NT2/D1 (cell line): ENCODE results near the gene SPANXB1.
"Not testable (repeated sequence)": the region's sequence is repeated elsewhere in the genome, so short reads cannot be mapped to it uniquely, and the experiment has no call there.

Experiments used
- DNase-seq: peaks from one replicate; pipeline ENCODE4 v3.0.0-alpha.2; 2011; ENCODE audit warnings: low read depth, low spot score
- H3K27me3 ChIP-seq: 2 replicates; pipeline ENCODE4 v1.6.0; 2011; ENCODE audit warnings: mild to moderate bottlenecking; ENCODE audit not compliant: insufficient read length, insufficient read depth
- H3K36me3 ChIP-seq: 2 replicates; pipeline ENCODE4 v1.6.1; 2011; ENCODE audit warnings: mild to moderate bottlenecking, low read length, mixed read lengths; ENCODE audit not compliant: insufficient read depth, insufficient read length
- H3K4me1 ChIP-seq: 2 replicates; pipeline ENCODE4 v1.5.1; 2011; ENCODE audit not compliant: insufficient read depth, insufficient read length
- H3K4me3 ChIP-seq: 2 replicates; pipeline ENCODE4 v1.5.1; 2011; ENCODE audit warnings: low read depth; ENCODE audit not compliant: insufficient read length
- H3K9ac ChIP-seq: 2 replicates; pipeline ENCODE4 v1.6.0; 2011; ENCODE audit warnings: low read depth; ENCODE audit not compliant: insufficient read length
- H3K9me3 ChIP-seq: 2 replicates; pipeline ENCODE4 v1.5.1; 2011; ENCODE audit warnings: mild to moderate bottlenecking, low read length; ENCODE audit not compliant: insufficient read depth
- SUZ12 ChIP-seq: IDR thresholded peaks from 2 replicates; pipeline ENCODE4 v1.6.1; 2011; ENCODE audit not compliant: insufficient read length, insufficient read depth; ENCODE audit errors: extremely low read depth
- YY1 ChIP-seq: IDR thresholded peaks from 2 replicates; pipeline ENCODE4 v1.6.1; 2011; ENCODE audit not compliant: insufficient read length, insufficient read depth
- ZNF274 ChIP-seq: IDR thresholded peaks from 2 replicates; pipeline ENCODE4 v1.6.1; 2011; ENCODE audit warnings: mild to moderate bottlenecking, low read depth, low read length

Gene SPANXB1, protein sequence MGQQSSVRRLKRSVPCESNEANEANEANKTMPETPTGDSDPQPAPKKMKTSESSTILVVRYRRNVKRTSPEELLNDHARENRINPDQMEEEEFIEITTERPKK

DNA sequence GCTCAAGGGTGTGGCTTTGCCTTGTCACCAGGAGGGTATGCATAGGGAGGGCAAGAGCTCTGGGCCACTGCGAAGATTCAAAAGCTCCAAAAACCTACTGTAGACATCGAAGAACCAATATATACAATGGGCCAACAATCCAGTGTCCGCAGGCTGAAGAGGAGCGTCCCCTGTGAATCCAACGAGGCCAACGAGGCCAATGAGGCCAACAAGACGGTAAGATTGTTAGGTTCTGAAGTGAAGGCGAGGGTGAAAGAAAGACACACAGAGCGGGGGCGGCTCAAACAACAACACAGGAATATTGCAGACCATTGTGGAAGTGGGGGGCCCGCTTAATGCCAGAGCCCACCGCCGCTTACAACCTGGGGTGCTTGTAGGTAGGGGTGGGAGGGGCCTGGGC, at the start of gene SPANXB1:
Gene SPANXB1 (plus strand): TSS at position 27 of the 400 bp plus-strand sequence. CDS start 100 bp downstream, at position 127.
- not testable (repeated sequence) for H3K4me1 ChIP-seq, H3K9me3 ChIP-seq, DNase-seq, H3K27me3 ChIP-seq, H3K36me3 ChIP-seq, H3K9ac ChIP-seq, H3K4me3 ChIP-seq

DNA sequence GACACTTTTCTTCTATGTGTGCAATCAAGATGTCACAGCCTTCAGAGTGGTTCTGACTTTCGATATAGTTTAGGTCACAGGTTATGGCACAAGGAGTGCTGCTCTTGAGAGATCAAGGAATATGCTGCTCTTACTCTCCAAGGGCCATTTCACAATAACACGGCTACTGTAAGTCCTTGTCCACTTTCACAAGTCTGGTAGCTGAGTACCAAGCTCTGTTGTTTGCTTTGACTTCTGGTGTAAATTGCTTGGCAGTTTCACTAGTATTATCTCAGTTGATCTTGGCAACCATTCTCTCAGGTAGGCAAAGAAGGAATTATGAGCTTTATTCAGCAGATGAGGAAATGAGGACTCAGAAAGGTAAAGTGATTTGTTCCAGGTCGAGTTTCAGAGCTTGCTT, 35.4 kb upstream of the SPANXB1 start:
- Histone ChIP-seq H3K27me3 (no peaks in the 10 kb centered on the region), H3K4me1 (no peaks in the 10 kb centered on the region), H3K4me3 (no peak overlapping the region), H3K9ac (no peak overlapping the region), H3K9me3 (no peaks in the 10 kb centered on the region), H3K36me3 (no peaks in the 10 kb centered on the region)
- TF ChIP-seq YY1 (no peak), SUZ12 (no peak), ZNF274 (no peak)
- no peak for DNase-seq

- Histone ChIP-seq H3K9me3 (no peaks in the 10 kb centered on the region), H3K9ac (no peak overlapping the region), H3K27me3 (no peaks in the 10 kb centered on the region), H3K36me3 (no peaks in the 10 kb centered on the region), H3K4me1 (no peaks in the 10 kb centered on the region), H3K4me3 (no peak overlapping the region)
- TF ChIP-seq ZNF274 (no peak), SUZ12 (no peak), YY1 (no peak)
- no peak for DNase-seq
These were observed 31.1 kb upstream of the SPANXB1 start for GRCh38 chrX:140971099-140971795.

- H3K36me3 ChIP-seq: no peaks in the 10 kb centered on the region
- no peak overlapping the region for H3K4me3 ChIP-seq
- TF ChIP-seq SUZ12: no peak
- TF ChIP-seq ZNF274: no peak
- no peak for TF ChIP-seq YY1
- H3K4me1 ChIP-seq: no peaks in the 10 kb centered on the region
- no peaks in the 10 kb centered on the region for H3K27me3 ChIP-seq
- no peak overlapping the region for H3K9ac ChIP-seq
- no peaks in the 10 kb centered on the region for H3K9me3 ChIP-seq
- no peak for DNase-seq
These were observed 26.9 kb upstream of the SPANXB1 start for GRCh38 chrX:140975472-140975871.

DNA sequence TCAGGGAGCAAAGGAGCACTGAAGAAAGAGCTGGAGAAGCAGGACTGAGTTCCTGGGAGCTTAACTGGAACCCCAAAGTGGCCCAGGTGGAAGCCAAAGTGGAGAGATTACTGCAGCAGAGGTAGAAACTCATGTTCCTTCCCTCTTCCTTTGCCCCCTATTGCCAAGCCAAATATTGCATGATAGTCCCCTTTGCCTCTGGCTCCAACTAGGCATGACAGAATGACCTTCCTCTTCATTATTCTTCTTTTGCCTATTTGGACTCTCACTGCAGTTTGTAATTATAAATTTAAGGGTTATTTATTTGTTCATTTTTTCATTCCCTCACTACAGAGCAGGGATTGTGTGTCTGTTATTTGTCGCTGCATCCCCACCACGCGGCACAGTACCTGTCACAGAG, 22.1 kb upstream of the SPANXB1 start:
- Histone ChIP-seq H3K4me3 (no peak overlapping the region), H3K9ac (no peak overlapping the region), H3K27me3 (no peaks in the 10 kb centered on the region), H3K4me1 (no peaks in the 10 kb centered on the region), H3K9me3 (no peaks in the 10 kb centered on the region), H3K36me3 (no peaks in the 10 kb centered on the region)
- TF ChIP-seq ZNF274: no peak
- no peak for TF ChIP-seq SUZ12
- TF ChIP-seq YY1: no peak
- no peak for DNase-seq

GRCh38 chrX:140983730-140984129, 18.7 kb upstream of the SPANXB1 start:
- DNase-seq: no peak

DNA sequence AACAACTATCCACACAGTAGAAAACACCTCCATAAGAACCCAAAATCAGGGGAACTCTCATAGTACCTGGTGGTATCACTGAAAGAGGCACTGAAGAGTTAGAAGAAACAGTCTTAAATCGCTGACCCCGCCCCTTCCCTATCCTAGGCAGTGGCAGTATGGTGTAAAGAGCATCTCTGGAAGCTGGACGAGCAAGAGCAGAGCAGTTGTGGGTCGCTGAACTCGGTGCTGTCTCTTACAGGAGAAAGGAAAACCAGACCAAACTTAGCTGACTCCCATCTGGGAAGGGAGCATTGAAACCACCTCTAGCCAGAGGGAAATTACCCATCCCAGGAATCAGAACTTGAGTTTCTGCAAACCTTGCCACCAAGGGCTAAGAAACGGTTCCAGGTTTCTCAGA, 2.8 kb downstream of the SPANXB1 start:
- H3K4me3 ChIP-seq, H3K27me3 ChIP-seq, H3K4me1 ChIP-seq, H3K36me3 ChIP-seq, H3K9ac ChIP-seq, DNase-seq, H3K9me3 ChIP-seq: not testable (repeated sequence)

More at GRCh38 chrX:140983730-140984129, 18.7 kb upstream of the SPANXB1 start:
- no peaks in the 10 kb centered on the region for H3K36me3 ChIP-seq
- no peaks in the 10 kb centered on the region for H3K4me1 ChIP-seq
- H3K9ac ChIP-seq: no peak overlapping the region
- no peaks in the 10 kb centered on the region for H3K9me3 ChIP-seq
- no peak overlapping the region for H3K4me3 ChIP-seq
- TF ChIP-seq ZNF274 (no peak), SUZ12 (no peak), YY1 (no peak)
- H3K27me3 ChIP-seq: no peaks in the 10 kb centered on the region

DNA sequence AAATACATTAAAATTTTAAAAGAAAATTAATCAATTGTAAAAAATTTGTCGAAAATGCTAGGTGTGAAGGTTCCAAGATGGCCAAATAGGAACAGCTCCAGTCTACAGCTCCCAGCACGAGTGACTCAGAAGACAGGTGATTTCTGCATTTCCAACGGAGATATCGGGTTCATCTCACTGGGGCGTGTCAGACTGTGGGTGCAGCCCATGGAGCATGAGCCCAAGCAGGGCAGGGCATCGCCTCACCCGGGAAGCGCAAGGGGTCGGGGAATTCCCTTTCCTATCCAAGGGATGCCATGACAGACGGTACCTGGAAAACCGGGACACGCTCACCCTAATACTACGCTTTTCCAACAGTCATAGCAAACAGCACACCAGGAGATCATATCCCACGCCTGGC, 41.9 kb downstream of the SPANXB1 start:
- H3K4me3 ChIP-seq, H3K9ac ChIP-seq, DNase-seq, H3K9me3 ChIP-seq, H3K36me3 ChIP-seq, H3K27me3 ChIP-seq, H3K4me1 ChIP-seq: not testable (repeated sequence)

- H3K36me3 ChIP-seq, H3K27me3 ChIP-seq, H3K4me1 ChIP-seq, H3K4me3 ChIP-seq, DNase-seq, H3K9me3 ChIP-seq, H3K9ac ChIP-seq: not testable (repeated sequence)
These were observed 47.5 kb downstream of the SPANXB1 start for GRCh38 chrX:141049878-141050277.

DNA sequence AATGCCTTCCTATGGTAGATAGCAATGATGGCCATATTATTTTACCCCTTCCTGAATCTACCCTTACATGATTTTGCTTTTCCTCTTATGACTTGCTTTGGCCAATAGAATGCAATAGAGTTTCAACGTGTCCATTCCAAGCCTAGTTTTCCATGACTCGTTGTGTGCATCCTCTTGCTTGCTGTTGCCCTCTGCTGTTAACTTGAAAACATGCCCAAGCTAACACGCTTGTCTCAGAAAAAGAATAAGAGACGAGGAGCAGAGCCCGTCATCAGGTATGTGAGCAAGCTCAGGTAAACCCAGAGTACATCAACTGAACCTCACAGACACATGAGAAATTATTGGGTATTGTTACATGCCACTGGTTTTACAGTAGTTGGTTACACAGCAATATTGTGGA, 49.7 kb downstream of the SPANXB1 start:
- H3K4me3 ChIP-seq, H3K4me1 ChIP-seq, H3K27me3 ChIP-seq, H3K9me3 ChIP-seq, H3K9ac ChIP-seq, H3K36me3 ChIP-seq: not testable (repeated sequence)
- peak; percentile 0 for DNase-seq
